HCT116 (cell line): ENCODE results near the gene TJAP1. TPM values are rescaled to one million over a fixed set of nuclear protein-coding genes. Genes with fewer than 3 reads are reported as not detected.

Experiments
- ATAC-seq: fragments of 200-7000 bp; cut with Tn5 transposase; 2 replicates; pipeline ENCODE4 v1.9.1; 2020; ENCODE audit warnings: mild to moderate bottlenecking, moderate library complexity
- BruUV-seq: library from RNA; stranded (reverse); fragments of 400-500 nt; replicated peaks from 2 replicates; lab custom pipeline; 2021; lab: Mats Ljungman, UMichigan
- CTCF ChIA-PET: fragments of 300-600 bp; sonication (Branson Sonifier 250); formaldehyde crosslinking; loops from one replicate; lab custom pipeline; 2021; ENCODE audit warnings: antibody characterized with exemption; lab: Charles Lee
- POLR2A ChIA-PET: fragments of 300-600, 350-600 bp; sonication (Branson Sonifier 250); formaldehyde crosslinking; loops from one replicate; lab custom pipeline; 2021; ENCODE audit warnings: antibody characterized with exemption; lab: Charles Lee
- RAD21 ChIA-PET, 2 experiments: fragments of 300-600 bp; sonication (Branson Sonifier 250); formaldehyde crosslinking; loops; one replicate each; lab custom pipeline; 2023; ENCODE audit warnings: low total read pairs in 2 of 2; ENCODE audit not compliant: uncharacterized antibody in 2 of 2, unreplicated experiment in 2 of 2, low non-redundant PET in 1 of 2; lab: Charles Lee
- DNase-seq: peaks from one replicate; pipeline ENCODE4 v3.0.0-alpha.2; 2010; ENCODE audit warnings: low read depth, low spot score
- H2AFZ ChIP-seq: fragments of 200-600 bp; shearing (Covaris generic), sonication (generic); 2 replicates; pipeline ENCODE4 v1.6.1; 2017; ENCODE audit warnings: low read depth, mixed run types, mixed read lengths, antibody characterized with exemption, low read length; ENCODE audit not compliant: poor library complexity, severe bottlenecking
- H3K27ac ChIP-seq: 2 replicates; pipeline ENCODE4 v1.5.1; 2012; ENCODE audit warnings: low read depth, low read length
- H3K27me3 ChIP-seq: fragments of 200-600 bp; sonication (generic); 2 replicates; pipeline ENCODE4 v1.6.1; 2016; ENCODE audit warnings: mixed run types, low read length, mixed read lengths; ENCODE audit not compliant: insufficient read depth
- H3K36me3 ChIP-seq, 2 experiments: fragments of 200-500 bp in 1 of 2; fragments of 200-600 bp in 1 of 2; sonication (Bioruptor generic) in 1 of 2; sonication (generic) in 1 of 2; 2 replicates each; pipeline versions ENCODE4 v1.5.1 to v1.6.1; 2014 to 2016; ENCODE audit warnings: low read length in 2 of 2, inconsistent platforms in 1 of 2, mixed read lengths in 1 of 2, mixed run types in 1 of 2; ENCODE audit not compliant: insufficient read depth in 2 of 2, control insufficient read depth in 1 of 2
- H3K4me1 ChIP-seq, 2 experiments: fragments of 200-600 bp in 1 of 2; sonication (generic) in 1 of 2; 2 replicates each; pipeline versions ENCODE4 v1.5.1 to v1.6.1; 2012 to 2017; ENCODE audit warnings: low read length in 2 of 2, inconsistent platforms in 1 of 2, mild to moderate bottlenecking in 1 of 2, mixed read lengths in 1 of 2, mixed run types in 1 of 2, moderate library complexity in 1 of 2; ENCODE audit not compliant: insufficient read depth in 2 of 2, control insufficient read depth in 1 of 2
- H3K4me2 ChIP-seq: fragments of 200-600 bp; sonication (generic); 2 replicates; pipeline ENCODE4 v1.6.1; 2017; ENCODE audit warnings: mixed run types, low read length, mixed read lengths
- H3K4me3 ChIP-seq, 2 experiments: fragments of 200-600 bp in 1 of 2; sonication (generic) in 1 of 2; replicated peaks in 1 of 2; 2 replicates each; pipeline ENCODE4 v1.5.1; 2011 to 2016; ENCODE audit warnings: low read length in 2 of 2, control low read depth in 1 of 2, low read depth in 1 of 2, mild to moderate bottlenecking in 1 of 2, mixed read lengths in 1 of 2, mixed run types in 1 of 2
- H3K79me2 ChIP-seq: fragments of 200-600 bp; sonication (generic); 2 replicates; pipeline ENCODE4 v1.6.1; 2017; ENCODE audit warnings: mild to moderate bottlenecking, mixed run types, low read length, moderate library complexity, mixed read lengths; ENCODE audit not compliant: insufficient read depth
- H3K9ac ChIP-seq: fragments of 200-600 bp; sonication (generic); 2 replicates; pipeline ENCODE4 v1.6.1; 2016; ENCODE audit warnings: low read length, mixed read lengths
- H3K9me2 ChIP-seq: fragments of 200-600 bp; sonication (generic), shearing (Covaris generic); 2 replicates; pipeline ENCODE4 v1.6.1; 2017; ENCODE audit warnings: mixed run types, mild to moderate bottlenecking, moderate library complexity; ENCODE audit not compliant: insufficient read depth
- H3K9me3 ChIP-seq, 2 experiments: fragments of 200-500 bp in 1 of 2; fragments of 200-600 bp in 1 of 2; sonication (Bioruptor generic) in 1 of 2; sonication (generic) in 1 of 2; 2 replicates each; pipeline ENCODE4 v1.6.1; 2014 to 2017; ENCODE audit warnings: low read length in 2 of 2, mixed read lengths in 2 of 2, inconsistent platforms in 1 of 2, low read depth in 1 of 2, mild to moderate bottlenecking in 1 of 2, mixed run types in 1 of 2, moderate library complexity in 1 of 2; ENCODE audit not compliant: control insufficient read depth in 1 of 2, insufficient read depth in 1 of 2
- H4K20me1 ChIP-seq: fragments of 200-600 bp; sonication (generic), shearing (Covaris generic); 2 replicates; pipeline ENCODE4 v1.6.1; 2017; ENCODE audit warnings: mixed run types, mild to moderate bottlenecking, moderate library complexity; ENCODE audit not compliant: insufficient read depth
- CBX3 ChIP-seq: IDR thresholded peaks from 2 replicates; pipeline ENCODE4 v1.6.1; 2012; ENCODE audit warnings: low read depth
- CEBPB ChIP-seq: IDR thresholded peaks from 2 replicates; pipeline ENCODE4 v1.6.1; 2012; ENCODE audit warnings: low read depth
- EGR1 ChIP-seq: IDR thresholded peaks from 2 replicates; pipeline ENCODE4 v1.6.1; 2012; ENCODE audit warnings: low read depth
- EZH2phosphoT487 ChIP-seq: fragments of 200-600 bp; IDR thresholded peaks from 2 replicates; pipeline ENCODE4 v1.6.1; 2018; ENCODE audit warnings: antibody characterized with exemption, borderline replicate concordance
- FOSL1 ChIP-seq: IDR thresholded peaks from 2 replicates; pipeline ENCODE4 v1.6.1; 2012; ENCODE audit warnings: low read depth
- JUND ChIP-seq: IDR thresholded peaks from 2 replicates; pipeline ENCODE4 v1.6.1; 2012
- POLR2A ChIP-seq: IDR thresholded peaks from 2 replicates; pipeline ENCODE4 v1.7.0; 2011; ENCODE audit warnings: borderline replicate concordance; ENCODE audit not compliant: insufficient read depth, insufficient read length; ENCODE audit errors: extremely low read depth
- RAD21 ChIP-seq: IDR thresholded peaks from 2 replicates; pipeline ENCODE4 v1.6.1; 2012; ENCODE audit warnings: low read depth, mild to moderate bottlenecking
- REST ChIP-seq: IDR thresholded peaks from 2 replicates; pipeline ENCODE4 v1.6.1; 2012; ENCODE audit warnings: low read depth
- SRF ChIP-seq: IDR thresholded peaks from 2 replicates; pipeline ENCODE4 v1.6.1; 2012; ENCODE audit warnings: low read depth
- ZBTB33 ChIP-seq: IDR thresholded peaks from 2 replicates; pipeline ENCODE4 v1.6.1; 2011; ENCODE audit warnings: mild to moderate bottlenecking, low read length, moderate library complexity; ENCODE audit not compliant: insufficient replicate concordance; ENCODE audit errors: extremely low read depth
- intact Hi-C: fragments of 100-400 bp; cut with micrococcal nuclease; formaldehyde crosslinking; loops from 2 replicates; pipeline ENCODE4 v1.10.0; 2022
- total RNA-seq: library from RNA; stranded (reverse); gene quantifications from one replicate; pipeline ENCODE4 v1.2.1, GENCODE V29; 2021; ENCODE audit not compliant: unreplicated experiment
- TF ChIP-seq, protein P1 (sequence below): IDR thresholded peaks from 2 replicates; pipeline ENCODE4 v1.6.1; 2012

The TJAP1 gene
- total RNA-seq, 1 experiment from 2014 or later = 45.2 TPM

DNA sequence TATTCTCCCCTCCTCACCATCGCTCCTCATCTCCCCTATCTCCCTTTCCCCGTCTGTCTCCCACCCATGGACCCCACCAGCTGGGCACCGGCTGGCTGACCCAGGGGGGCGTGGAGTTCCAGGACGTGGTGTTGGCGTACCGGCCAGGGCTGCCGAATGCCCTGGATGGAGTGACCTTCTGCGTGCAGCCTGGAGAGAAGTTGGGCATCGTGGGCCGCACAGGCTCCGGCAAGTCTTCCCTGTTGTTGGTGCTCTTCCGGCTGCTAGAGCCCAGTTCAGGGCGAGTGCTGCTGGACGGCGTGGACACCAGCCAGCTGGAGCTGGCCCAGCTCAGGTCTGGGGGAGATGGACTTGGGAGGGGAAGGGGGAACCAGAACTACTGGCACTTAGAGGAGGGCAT lies 29.8 kb upstream of the TJAP1 start:
- Histone ChIP-seq H4K20me1 (no peaks in the 10 kb centered on the region), H3K36me3 (peaks cover 0 to 3% of the 10 kb centered on the region in 2 experiments; a peak in 3 of 4 replicates), H3K4me2 (no peak overlapping the region)
- intact Hi-C loops = no loop called here
- no peak for ATAC-seq
- no peak for TF ChIP-seq CEBPB
- TF ChIP-seq RAD21 = no peak
- no peak for TF ChIP-seq EGR1
- no peak for TF ChIP-seq REST
- no peak for TF ChIP-seq EZH2phosphoT487
- no peak for TF ChIP-seq FOSL1
- TF ChIP-seq CBX3 = no peak
- no peak for TF ChIP-seq POLR2A
- TF ChIP-seq, all 23 proteins: peak for 0
- no peaks in the 10 kb centered on the region for H3K4me1 ChIP-seq
- H3K27me3 ChIP-seq = no peaks in the 10 kb centered on the region
- ChIA-PET CTCF (no interaction called here), RAD21 (no interaction called here), POLR2A (no interaction called here)
- no peak overlapping the region for H3K27ac ChIP-seq
- no peak overlapping the region for H3K9ac ChIP-seq
- no peak overlapping the region for H3K4me3 ChIP-seq
- H2AFZ ChIP-seq = no peak overlapping the region
- no peaks in the 10 kb centered on the region for H3K9me3 ChIP-seq
- H3K9me2 ChIP-seq = no peaks in the 10 kb centered on the region
- no peaks in the 10 kb centered on the region for H3K79me2 ChIP-seq
- no TSS peak for BruUV-seq
- DNase-seq = no peak

DNA sequence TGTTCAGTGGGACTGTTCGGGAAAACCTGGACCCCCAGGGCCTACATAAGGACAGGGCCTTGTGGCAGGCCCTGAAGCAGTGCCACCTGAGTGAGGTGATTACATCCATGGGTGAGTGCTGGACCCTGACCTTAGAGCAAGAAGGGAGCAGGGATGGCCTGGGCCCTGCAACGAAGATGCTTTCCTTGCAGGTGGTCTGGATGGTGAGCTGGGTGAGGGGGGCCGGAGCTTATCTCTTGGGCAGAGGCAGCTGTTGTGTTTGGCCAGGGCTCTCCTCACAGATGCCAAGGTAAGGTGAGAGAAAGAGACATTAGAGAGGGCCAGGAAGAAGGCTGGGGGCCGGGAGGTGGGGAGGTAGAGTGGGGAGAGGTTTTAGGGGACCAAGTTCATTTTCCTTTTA lies 28.5 kb upstream of the TJAP1 start:
- H3K4me1 ChIP-seq = no peaks in the 10 kb centered on the region
- peaks cover 0 to 3% of the 10 kb centered on the region in 2 experiments; a peak in 3 of 4 replicates for H3K36me3 ChIP-seq
- H3K9me2 ChIP-seq = no peaks in the 10 kb centered on the region
- no peak overlapping the region for H3K4me2 ChIP-seq
- no peaks in the 10 kb centered on the region for H3K79me2 ChIP-seq
- no peak overlapping the region for H3K4me3 ChIP-seq
- ChIA-PET CTCF (no interaction called here), POLR2A (no interaction called here), RAD21 (no interaction called here)
- no peak for DNase-seq
- no peak overlapping the region for H3K9ac ChIP-seq
- no peaks in the 10 kb centered on the region for H3K27me3 ChIP-seq
- no TSS peak for BruUV-seq
- H4K20me1 ChIP-seq = no peaks in the 10 kb centered on the region
- no peak overlapping the region for H2AFZ ChIP-seq
- no peak for TF ChIP-seq CBX3
- no peak for TF ChIP-seq JUND
- TF ChIP-seq SRF = no peak
- TF ChIP-seq, protein P1, sequence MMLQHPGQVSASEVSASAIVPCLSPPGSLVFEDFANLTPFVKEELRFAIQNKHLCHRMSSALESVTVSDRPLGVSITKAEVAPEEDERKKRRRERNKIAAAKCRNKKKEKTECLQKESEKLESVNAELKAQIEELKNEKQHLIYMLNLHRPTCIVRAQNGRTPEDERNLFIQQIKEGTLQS = no peak
- no peak for TF ChIP-seq ZBTB33
- no peak for TF ChIP-seq EGR1
- no peaks in the 10 kb centered on the region for H3K9me3 ChIP-seq
- intact Hi-C loops = no loop called here
- H3K27ac ChIP-seq = no peak overlapping the region
- ATAC-seq = no peak
